ENCODE results near the gene KLKB1. TPM values are rescaled to one million over a fixed set of nuclear protein-coding genes. Genes with fewer than 3 reads are reported as not detected.

The KLKB1 gene
- total RNA-seq, 2 experiments from 2014 or later, result not detected

DNA sequence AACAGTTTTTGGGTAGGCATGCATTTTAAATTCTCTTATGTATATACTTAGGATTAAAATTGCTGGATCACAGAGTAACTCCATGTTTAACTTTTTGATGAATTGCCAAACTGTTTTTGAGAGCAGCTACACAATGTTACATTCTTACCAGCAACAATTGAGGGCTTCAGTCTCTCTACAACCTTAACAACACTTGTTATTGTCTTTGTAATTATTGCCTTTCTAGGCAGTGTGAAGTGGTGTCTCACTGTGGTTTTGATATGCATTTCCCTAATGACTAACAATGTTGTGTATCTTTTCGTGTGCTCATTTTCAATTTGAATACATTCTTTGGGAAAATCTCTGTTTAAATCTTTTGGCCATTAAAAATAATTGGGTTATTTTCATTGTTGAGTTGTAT is 21.3 kb downstream of the KLKB1 start:
- no peaks in the 10 kb centered on the region for H3K79me2 ChIP-seq (ENCODE audit: insufficient read depth, low read depth, low read length)
- H3K9me2 ChIP-seq (ENCODE audit: insufficient read depth, low read length), result no peaks in the 10 kb centered on the region
- H3K36me3 ChIP-seq (ENCODE audit: insufficient read depth, low read length), result no peaks in the 10 kb centered on the region
- DNase-seq (ENCODE audit: low spot score), result no peak
- intact Hi-C loops (cut with micrococcal nuclease; ENCODE audit: unreplicated experiment), result no loop called here
- no peaks in the 10 kb centered on the region for H3K4me1 ChIP-seq (ENCODE audit: insufficient read depth, low read length, poor library complexity, severe bottlenecking)
- no TSS peak for BruUV-seq (replicated peaks)
- H3K27ac ChIP-seq (ENCODE audit: low read depth, low read length, poor library complexity, severe bottlenecking), result no peak overlapping the region
- no peaks in the 10 kb centered on the region for H4K20me1 ChIP-seq (ENCODE audit: insufficient read depth, low read length)
- H2AFZ ChIP-seq (ENCODE audit: low read length), result no peak overlapping the region
- TF ChIP-seq, protein P1, sequence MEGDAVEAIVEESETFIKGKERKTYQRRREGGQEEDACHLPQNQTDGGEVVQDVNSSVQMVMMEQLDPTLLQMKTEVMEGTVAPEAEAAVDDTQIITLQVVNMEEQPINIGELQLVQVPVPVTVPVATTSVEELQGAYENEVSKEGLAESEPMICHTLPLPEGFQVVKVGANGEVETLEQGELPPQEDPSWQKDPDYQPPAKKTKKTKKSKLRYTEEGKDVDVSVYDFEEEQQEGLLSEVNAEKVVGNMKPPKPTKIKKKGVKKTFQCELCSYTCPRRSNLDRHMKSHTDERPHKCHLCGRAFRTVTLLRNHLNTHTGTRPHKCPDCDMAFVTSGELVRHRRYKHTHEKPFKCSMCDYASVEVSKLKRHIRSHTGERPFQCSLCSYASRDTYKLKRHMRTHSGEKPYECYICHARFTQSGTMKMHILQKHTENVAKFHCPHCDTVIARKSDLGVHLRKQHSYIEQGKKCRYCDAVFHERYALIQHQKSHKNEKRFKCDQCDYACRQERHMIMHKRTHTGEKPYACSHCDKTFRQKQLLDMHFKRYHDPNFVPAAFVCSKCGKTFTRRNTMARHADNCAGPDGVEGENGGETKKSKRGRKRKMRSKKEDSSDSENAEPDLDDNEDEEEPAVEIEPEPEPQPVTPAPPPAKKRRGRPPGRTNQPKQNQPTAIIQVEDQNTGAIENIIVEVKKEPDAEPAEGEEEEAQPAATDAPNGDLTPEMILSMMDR (conservative IDR thresholded peaks at IDR 0.05; ENCODE audit: low read length), result no peak
- no peak for TF ChIP-seq EZH2phosphoT487 (IDR thresholded peaks at IDR 0.05; ENCODE audit: borderline replicate concordance, low read depth, low read length)
- ChIA-PET CTCF (ENCODE audit: unreplicated experiment) (no interaction called here), POLR2A (no interaction called here)
- H3K4me3 ChIP-seq (ENCODE audit: low read depth, low read length, poor library complexity, severe bottlenecking), result no peak overlapping the region
- no peaks in the 10 kb centered on the region for H3K9me3 ChIP-seq (ENCODE audit: low read length)
- no peak overlapping the region for H3K4me2 ChIP-seq (ENCODE audit: low read length)

- no peaks in the 10 kb centered on the region for H3K9me3 ChIP-seq (ENCODE audit: low read length)
- ChIA-PET POLR2A (no interaction called here), CTCF (ENCODE audit: unreplicated experiment) (no interaction called here)
- H3K79me2 ChIP-seq (ENCODE audit: insufficient read depth, low read depth, low read length), result no peaks in the 10 kb centered on the region
- no peaks in the 10 kb centered on the region for H4K20me1 ChIP-seq (ENCODE audit: insufficient read depth, low read length)
- no TSS peak for BruUV-seq (replicated peaks)
- H3K4me3 ChIP-seq (ENCODE audit: low read depth, low read length, poor library complexity, severe bottlenecking), result no peak overlapping the region
- no peak overlapping the region for H2AFZ ChIP-seq (ENCODE audit: low read length)
- no peak for TF ChIP-seq EZH2phosphoT487 (IDR thresholded peaks at IDR 0.05; ENCODE audit: borderline replicate concordance, low read depth, low read length)
- TF ChIP-seq, protein P1 (conservative IDR thresholded peaks at IDR 0.05; ENCODE audit: low read length), result no peak
- H3K4me2 ChIP-seq (ENCODE audit: low read length), result no peak overlapping the region
- no peaks in the 10 kb centered on the region for H3K36me3 ChIP-seq (ENCODE audit: insufficient read depth, low read length)
- H3K4me1 ChIP-seq (ENCODE audit: insufficient read depth, low read length, poor library complexity, severe bottlenecking), result no peaks in the 10 kb centered on the region
- no peak for DNase-seq (ENCODE audit: low spot score)
- no peaks in the 10 kb centered on the region for H3K9me2 ChIP-seq (ENCODE audit: insufficient read depth, low read length)
- intact Hi-C loops (cut with micrococcal nuclease; ENCODE audit: unreplicated experiment), result no loop called here
- H3K27ac ChIP-seq (ENCODE audit: low read depth, low read length, poor library complexity, severe bottlenecking), result no peak overlapping the region
These were observed 22.8 kb downstream of the KLKB1 start for GRCh38 chr4:186249785-186250754.

DNA sequence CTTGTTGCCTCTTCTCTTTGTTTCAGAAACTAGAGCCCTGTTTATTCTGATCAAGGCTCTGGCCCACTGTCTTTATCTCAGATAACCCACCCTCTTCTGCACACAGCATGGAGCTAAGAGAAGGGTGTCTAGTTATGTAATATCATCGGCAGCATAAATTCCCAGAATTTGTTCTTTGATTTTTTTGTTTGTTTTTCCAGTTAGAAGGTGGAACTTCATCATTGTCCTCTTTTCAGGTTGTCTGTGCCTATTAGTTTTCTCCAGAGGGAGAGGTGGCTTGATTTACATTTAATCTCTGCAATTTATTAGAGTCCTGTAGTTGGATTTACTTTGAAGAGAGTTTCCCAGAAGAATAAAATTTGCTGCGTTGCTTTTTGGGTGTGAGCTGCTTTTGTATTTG is 23.5 kb downstream of the KLKB1 start:
- intact Hi-C loops (cut with micrococcal nuclease; ENCODE audit: unreplicated experiment), result no loop called here
- H3K27ac ChIP-seq (ENCODE audit: low read depth, low read length, poor library complexity, severe bottlenecking), result no peak overlapping the region
- H3K9me2 ChIP-seq (ENCODE audit: insufficient read depth, low read length), result no peaks in the 10 kb centered on the region
- TF ChIP-seq, protein P1 (conservative IDR thresholded peaks at IDR 0.05; ENCODE audit: low read length), result no peak
- no peak for TF ChIP-seq EZH2phosphoT487 (IDR thresholded peaks at IDR 0.05; ENCODE audit: borderline replicate concordance, low read depth, low read length)
- no peaks in the 10 kb centered on the region for H3K9me3 ChIP-seq (ENCODE audit: low read length)
- no peak overlapping the region for H2AFZ ChIP-seq (ENCODE audit: low read length)
- no peaks in the 10 kb centered on the region for H3K4me1 ChIP-seq (ENCODE audit: insufficient read depth, low read length, poor library complexity, severe bottlenecking)
- DNase-seq (ENCODE audit: low spot score), result no peak
- no peak overlapping the region for H3K4me3 ChIP-seq (ENCODE audit: low read depth, low read length, poor library complexity, severe bottlenecking)
- POLR2A ChIA-PET, result no interaction called here
- CTCF ChIA-PET (ENCODE audit: unreplicated experiment), result no interaction called here
- H3K4me2 ChIP-seq (ENCODE audit: low read length), result no peak overlapping the region
- H3K36me3 ChIP-seq (ENCODE audit: insufficient read depth, low read length), result no peaks in the 10 kb centered on the region
- BruUV-seq (replicated peaks), result no TSS peak
- no peaks in the 10 kb centered on the region for H3K79me2 ChIP-seq (ENCODE audit: insufficient read depth, low read depth, low read length)
- H4K20me1 ChIP-seq (ENCODE audit: insufficient read depth, low read length), result no peaks in the 10 kb centered on the region

Data from OCI-LY7 (cell line).